HG03175 (cell line): ENCODE data around the gene GPR65.

ENCODE experiments used
- ATAC-seq: cut with Tn5 transposase; IDR thresholded peaks from one replicate; pipeline ENCODE4 v1.9.1; 2021; ENCODE audit warnings: mild to moderate bottlenecking, moderate library complexity; ENCODE audit not compliant: unreplicated experiment

The GPR65 gene

DNA sequence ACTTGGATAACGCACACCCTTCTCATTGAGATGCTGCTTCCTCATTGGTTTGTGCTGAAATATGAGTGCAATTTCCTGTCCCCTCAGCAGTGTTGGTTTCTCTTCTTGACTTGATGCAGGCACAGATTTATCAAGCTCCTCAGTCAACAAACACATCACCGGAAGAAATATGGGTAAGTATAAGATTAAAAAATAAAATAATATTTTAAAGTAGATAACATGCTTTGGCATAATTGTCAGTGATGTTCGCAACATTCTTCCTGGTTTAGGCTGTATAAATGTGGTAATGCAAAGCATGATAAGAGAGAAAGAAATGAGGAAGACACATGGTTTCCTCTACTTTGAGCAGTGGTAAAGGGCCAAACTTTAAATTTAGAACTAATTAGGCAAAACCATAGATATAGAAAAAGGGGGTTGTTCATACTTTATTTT, at the start of gene GPR65:
TSS of gene GPR65 (plus strand) at position 86 of the 432 bp plus-strand sequence. CDS start 5,713 bp downstream, outside the sequence.
- ATAC-seq: peak; percentile 77

DNA sequence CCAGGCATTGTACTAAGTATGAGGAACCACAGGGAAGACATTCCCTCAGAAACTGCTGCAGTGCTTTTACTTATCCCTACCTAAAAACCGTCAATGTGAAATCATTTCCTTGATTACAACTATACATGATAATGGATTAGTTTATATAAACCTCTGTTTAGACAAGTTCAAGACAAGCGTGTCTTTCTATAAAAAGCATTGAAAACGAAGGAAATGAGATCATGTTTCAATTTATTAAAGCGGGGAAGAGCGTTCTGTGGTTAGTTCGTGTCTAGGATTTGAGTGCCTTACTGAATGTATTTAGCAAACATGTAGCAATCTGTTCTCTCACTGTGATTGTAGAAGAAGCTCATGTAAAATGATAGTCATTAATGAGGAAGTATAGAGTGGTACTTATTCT, 49.4 kb upstream of the GPR65 start:
- no peak for ATAC-seq

GRCh38 chr14:87960013-87960787, 44.7 kb upstream of the GPR65 start:
- no peak for ATAC-seq

- ATAC-seq: no peak
Measured at GRCh38 chr14:87961246-87961645, 43.7 kb upstream of the GPR65 start.

GRCh38 chr14:87966816-87967215, 38.1 kb upstream of the GPR65 start:
- ATAC-seq: no peak

- ATAC-seq: no peak
Measured at GRCh38 chr14:87967496-87967895, 37.4 kb upstream of the GPR65 start.

DNA sequence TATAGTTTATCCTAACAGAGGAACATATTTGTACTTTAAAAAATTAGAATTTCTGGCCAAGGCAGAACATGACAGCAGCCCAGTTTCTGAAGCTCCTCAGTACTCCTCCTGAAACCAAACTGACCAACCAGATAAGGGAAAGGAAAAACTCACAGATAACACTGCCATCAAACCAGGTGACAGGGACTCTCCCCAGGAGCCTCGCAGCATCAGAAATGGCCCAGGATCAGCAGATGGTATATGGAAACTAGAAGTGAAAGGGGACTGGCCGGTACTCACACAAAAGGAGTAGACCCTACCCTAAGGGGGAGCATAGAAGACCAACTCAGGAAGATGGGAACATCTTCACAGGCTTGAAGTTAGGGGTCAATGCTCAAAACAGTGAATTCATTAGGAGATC, 33.9 kb upstream of the GPR65 start:
- peak; percentile 51 for ATAC-seq

GRCh38 chr14:87975636-87976035, 29.3 kb upstream of the GPR65 start:
- no peak for ATAC-seq

GRCh38 chr14:87979689-87980088, 25.2 kb upstream of the GPR65 start:
- no peak for ATAC-seq

- no peak for ATAC-seq
Measured at GRCh38 chr14:87989221-87989955, 15.5 kb upstream of the GPR65 start.

- ATAC-seq: no peak
Measured at GRCh38 chr14:87989956-87990299, 15.0 kb upstream of the GPR65 start.

DNA sequence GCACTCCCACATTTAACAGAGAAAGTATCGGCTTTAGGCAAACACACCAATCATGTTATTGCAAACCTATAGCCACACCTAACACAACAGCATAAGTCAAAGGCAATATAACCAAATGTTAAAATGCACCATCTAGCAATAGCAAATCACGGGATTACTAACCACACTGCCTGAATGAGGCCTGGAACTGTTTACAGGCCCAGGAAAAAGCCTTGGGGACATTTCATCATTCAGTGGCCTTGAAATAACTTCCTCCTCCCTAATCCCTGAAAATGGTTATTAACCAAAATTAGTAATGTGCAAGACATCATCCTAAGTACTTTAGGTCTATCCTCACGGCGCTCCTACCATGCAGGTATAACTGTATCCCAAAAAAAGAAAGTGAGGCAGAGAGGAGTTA, 14.3 kb upstream of the GPR65 start:
- ATAC-seq: no peak

DNA sequence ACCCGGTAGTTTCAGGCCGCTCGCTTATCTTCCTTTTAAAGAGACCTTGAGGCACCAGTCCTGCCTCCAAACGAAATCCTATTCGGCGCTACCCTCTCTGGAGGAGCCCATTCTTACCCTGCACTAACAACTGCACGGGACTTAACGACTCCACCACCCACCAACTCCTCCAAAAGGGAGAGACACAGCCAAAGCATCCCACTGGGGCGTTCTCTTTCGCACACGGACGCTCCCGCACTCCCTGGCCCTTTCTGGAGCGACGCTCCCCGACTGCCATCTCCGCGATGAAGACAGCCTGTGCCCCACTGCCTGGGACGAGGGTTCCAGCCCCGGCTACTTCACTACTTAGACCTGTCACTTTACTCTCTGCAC, 12.6 kb upstream of the GPR65 start:
- no peak for ATAC-seq

DNA sequence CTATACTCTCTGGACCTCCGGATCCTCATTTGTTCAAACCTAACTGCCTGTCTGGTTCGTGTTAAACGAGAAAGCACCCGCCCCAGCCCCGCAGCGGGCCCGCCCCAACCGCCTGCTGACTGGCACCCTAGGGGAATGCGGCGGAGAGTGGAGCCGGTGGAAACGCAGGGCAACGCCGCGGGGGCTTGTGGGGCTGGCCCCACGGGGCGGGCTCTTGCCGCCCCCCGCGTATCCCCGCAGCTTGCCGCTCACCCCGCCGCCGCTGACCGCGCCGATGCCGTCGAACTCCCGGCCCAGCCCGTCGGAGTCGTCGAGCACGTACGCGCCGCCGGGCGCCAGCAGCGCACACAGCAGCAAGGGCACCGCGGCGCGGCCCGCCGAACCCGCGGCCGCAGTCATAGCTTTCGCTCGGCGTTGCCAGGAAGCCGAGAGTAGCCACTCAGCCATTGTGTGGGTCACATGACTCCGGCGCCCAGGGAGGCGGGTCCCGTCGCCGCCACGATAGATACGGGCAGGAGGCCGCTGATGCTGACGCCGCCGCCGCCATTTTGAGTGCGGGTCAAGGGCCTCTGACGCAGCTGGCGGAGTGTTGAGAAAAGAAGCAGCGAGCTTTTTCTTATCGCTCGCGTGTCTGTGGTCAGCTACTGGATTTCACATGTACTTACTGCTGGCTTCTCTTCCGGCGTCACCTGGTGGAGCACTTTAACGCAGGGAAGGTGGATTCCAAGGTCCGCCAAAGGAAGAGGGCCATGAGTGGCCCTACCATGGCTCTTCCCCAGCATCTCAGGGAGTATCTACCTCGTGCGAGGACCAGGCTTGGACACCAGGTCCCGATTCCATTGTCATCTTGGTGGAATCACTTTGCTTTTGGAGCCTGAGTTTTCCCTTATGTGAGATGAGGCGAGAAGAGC, 12.0 kb upstream of the GPR65 start, which contains the start of gene GALC:
TSS of gene GALC (minus strand) at position 465 of the 911 bp plus-strand sequence. CDS start at position 447, 18 bp downstream.
- peak; percentile 90 for ATAC-seq

- peak; percentile 29 for ATAC-seq
Measured at GRCh38 chr14:87994974-87995373, 10.0 kb upstream of the GPR65 start.

DNA sequence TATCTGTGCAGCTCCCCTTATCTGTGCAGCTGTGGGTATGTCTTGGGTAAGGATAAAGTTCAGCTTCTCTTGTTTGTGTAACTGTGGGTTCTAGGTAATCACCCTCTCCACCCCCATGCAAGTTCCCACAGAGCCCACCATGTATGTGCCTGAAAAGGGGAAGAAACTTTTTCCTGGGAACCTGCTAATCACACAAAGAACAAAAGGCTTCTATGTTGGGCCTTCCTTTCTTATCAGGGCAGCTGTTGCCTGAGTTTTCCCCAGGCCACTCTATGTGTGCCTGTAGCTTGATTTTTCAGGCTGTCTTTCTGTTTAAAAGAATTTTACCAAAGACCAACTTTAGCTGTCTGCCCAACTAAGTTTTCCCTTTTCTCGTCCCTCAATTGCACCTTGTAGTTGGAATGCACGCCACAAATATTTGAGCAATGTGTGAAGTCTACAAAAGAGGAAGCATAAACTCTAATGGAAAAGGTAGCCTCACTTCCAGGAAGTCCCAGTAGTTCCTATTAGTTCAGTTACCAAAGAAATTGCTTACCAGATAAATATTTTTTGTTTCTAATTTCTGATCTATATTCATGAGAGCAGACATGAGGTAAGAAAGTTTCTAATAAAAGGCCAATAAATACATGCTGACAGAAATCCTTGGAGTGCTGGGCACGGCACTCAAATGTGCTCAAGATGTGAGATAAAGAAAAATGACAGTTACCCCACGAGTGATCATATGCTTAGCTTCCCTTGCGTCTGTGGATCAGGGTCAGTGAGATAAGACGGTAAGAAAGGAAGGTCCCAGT, 9.2 kb upstream of the GPR65 start:
- ATAC-seq: no peak

DNA sequence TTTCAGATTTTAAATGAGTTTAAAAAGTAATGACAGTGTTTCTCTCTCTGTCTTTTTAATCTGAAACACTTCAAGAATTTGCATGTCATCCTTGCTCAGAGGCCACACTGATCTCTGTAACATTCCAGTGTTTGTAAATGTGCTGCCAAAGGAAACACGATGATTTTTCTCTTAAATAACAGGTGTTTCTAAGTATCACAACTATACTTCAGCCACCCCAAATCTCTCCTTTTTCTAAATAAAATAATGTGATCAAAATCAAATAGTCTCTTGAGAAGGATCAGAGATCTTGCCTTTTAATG, 8.7 kb upstream of the GPR65 start:
- ATAC-seq: no peak

- ATAC-seq: no peak
Measured at GRCh38 chr14:87998482-87998881, 6.5 kb upstream of the GPR65 start.

GRCh38 chr14:87999277-87999676, 5.7 kb upstream of the GPR65 start:
- ATAC-seq: no peak

GRCh38 chr14:88002421-88003075, 2.4 kb upstream of the GPR65 start:
- ATAC-seq: no peak
